Activated naive CD8-positive, alpha-beta T cell treated with anti-CD3 and anti-CD28 coated beads, Interleukin-2, amount 10 ng/mL, durations not matched to agents 7 days and 5 days (primary cell): ENCODE data around the gene KREMEN1. TPM values are rescaled to one million over a fixed set of nuclear protein-coding genes. Genes with fewer than 3 reads are reported as not detected.

Experiments used
- total RNA-seq, 2 experiments: library from RNA; stranded (reverse); gene quantifications; one replicate each; pipeline ENCODE4 v1.2.3, GENCODE V29; 2021

The KREMEN1 gene
- total RNA-seq, 2 experiments from 2014 or later = 0.19 to 0.26 TPM

Other genes with a start within 250 kb of the KREMEN1 start
- gene ZNRF3, start 189.5 kb upstream of the KREMEN1 start, total RNA-seq = 1 to 10 TPM; 1.0 to 1.1 TPM
- not detected for gene C22orf31, start 11.2 kb upstream of the KREMEN1 start, total RNA-seq
- gene EMID1, start 132.9 kb downstream of the KREMEN1 start, total RNA-seq = not detected
- gene RHBDD3, start 194.9 kb downstream of the KREMEN1 start, total RNA-seq = 10 to 100 TPM; 27.5 to 30.1 TPM
- 100 to 1,000 TPM; 284 to 302 TPM for gene EWSR1, start 195.2 kb downstream of the KREMEN1 start, total RNA-seq
- 1 to 10 TPM; 8.1 to 9.3 TPM for gene GAS2L1, start 233.6 kb downstream of the KREMEN1 start, total RNA-seq
- gene RASL10A, start 242.7 kb downstream of the KREMEN1 start, total RNA-seq = 1 to 10 TPM in 1 of 2 experiments, under 1 TPM in 1; 0.80 to 1.1 TPM